Mucosa of descending colon (tissue), 3 donors: ENCODE measurements around the gene HS6ST2. TPM values are rescaled to one million over a fixed set of nuclear protein-coding genes. Genes with fewer than 3 reads are reported as not detected.

Experiments used
- ATAC-seq: fragments of 200-7000 bp; cut with Tn5 transposase; one replicate; pipeline ENCODE4 v1.9.1; 2020; ENCODE audit warnings: mild to moderate bottlenecking, moderate library complexity
- DNase-seq, 3 donors: peaks; one replicate each; pipeline ENCODE4 v3.0.0-alpha.2; 2020
- H3K36me3 ChIP-seq: fragments of 200-600 bp; one replicate; pipeline ENCODE4 v1.8.0; 2021; ENCODE audit warnings: low read depth, mild to moderate bottlenecking
- H3K4me1 ChIP-seq: fragments of 200-600 bp; one replicate; pipeline ENCODE4 v1.8.0; 2021; ENCODE audit warnings: low read depth, mild to moderate bottlenecking
- H3K4me3 ChIP-seq: fragments of 200-600 bp; one replicate; pipeline ENCODE4 v1.8.0; 2021; ENCODE audit warnings: mild to moderate bottlenecking
- H3K9me3 ChIP-seq: fragments of 200-600 bp; one replicate; pipeline ENCODE4 v1.8.0; 2021; ENCODE audit warnings: mild to moderate bottlenecking
- intact Hi-C, 2 donors: fragments of 100-400 bp; cut with DNase I in 1 of 2; cut with micrococcal nuclease in 1 of 2; formaldehyde crosslinking; loops; one replicate each; pipeline versions ENCODE4 v1.11.0 to v1.11.1; 2022; cut with DNase I, micrococcal nuclease
- total RNA-seq, 3 donors: library from RNA; stranded (reverse); fragmentation: NEBNext Ultra II Directional in 2 of 3; extraction: Animal tissue kit (Norgen Biotek cat#: 25700) in 2 of 3; gene quantifications; one replicate each; pipeline versions ENCODE4 v1.2.1 to v1.2.4, GENCODE V29; 2021 to 2023
- TF ChIP-seq, protein P1 (sequence below): fragments of 200-600 bp; IDR thresholded peaks from one replicate; pipeline ENCODE4 v1.8.0; 2022; ENCODE audit warnings: antibody characterized with exemption, mild to moderate bottlenecking
- donor health status: DM: no; HTN: no; CAD: no; lungs with moderate emphysema.
- donor health status: DM: no; HTN: no; CAD: no.
- donor health status: DM: no; HTN: yes; CAD: no.

HS6ST2 gene
- total RNA-seq, 3 donors from 2014 or later = 0.38 to 1.5 (median 0.52) TPM

DNA sequence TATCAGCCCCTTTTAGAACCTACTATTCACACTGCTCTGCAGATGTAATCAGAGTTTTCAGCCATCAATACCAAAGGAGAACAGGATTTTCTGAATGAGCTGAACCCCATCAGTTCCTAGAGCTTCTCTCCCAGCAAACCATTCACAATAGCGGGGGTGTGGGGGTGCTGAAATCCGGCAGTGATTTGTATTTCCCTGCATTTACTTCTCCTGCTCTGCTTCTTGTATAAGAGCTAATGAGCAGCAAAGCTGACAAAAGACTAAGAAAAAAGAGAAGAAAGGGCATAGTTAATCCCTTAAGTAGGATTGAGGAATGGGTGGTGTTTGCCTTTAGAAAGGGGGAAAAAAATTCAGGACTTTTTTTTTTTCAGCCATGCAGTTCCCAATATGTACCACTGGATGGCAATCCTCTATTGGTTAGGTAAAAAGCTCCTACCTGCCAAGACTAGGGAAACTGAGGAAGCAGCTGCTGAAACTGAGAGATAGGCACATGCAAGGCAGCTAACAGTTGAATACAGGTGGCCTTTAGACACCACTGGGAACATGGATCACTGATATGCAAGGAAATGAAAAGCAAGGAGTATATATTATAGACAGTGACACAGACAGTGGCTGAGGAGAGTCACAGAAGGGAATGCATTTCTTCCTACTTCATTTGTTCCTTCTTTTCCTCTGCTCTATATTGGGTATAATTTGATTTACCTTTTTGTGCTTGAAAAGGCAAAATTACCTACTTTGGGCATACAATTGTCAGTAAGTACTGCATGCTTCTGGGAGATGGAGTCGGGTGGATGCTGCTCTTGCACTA is 217.9 kb downstream of the HS6ST2 start:
- TF ChIP-seq, protein P1, sequence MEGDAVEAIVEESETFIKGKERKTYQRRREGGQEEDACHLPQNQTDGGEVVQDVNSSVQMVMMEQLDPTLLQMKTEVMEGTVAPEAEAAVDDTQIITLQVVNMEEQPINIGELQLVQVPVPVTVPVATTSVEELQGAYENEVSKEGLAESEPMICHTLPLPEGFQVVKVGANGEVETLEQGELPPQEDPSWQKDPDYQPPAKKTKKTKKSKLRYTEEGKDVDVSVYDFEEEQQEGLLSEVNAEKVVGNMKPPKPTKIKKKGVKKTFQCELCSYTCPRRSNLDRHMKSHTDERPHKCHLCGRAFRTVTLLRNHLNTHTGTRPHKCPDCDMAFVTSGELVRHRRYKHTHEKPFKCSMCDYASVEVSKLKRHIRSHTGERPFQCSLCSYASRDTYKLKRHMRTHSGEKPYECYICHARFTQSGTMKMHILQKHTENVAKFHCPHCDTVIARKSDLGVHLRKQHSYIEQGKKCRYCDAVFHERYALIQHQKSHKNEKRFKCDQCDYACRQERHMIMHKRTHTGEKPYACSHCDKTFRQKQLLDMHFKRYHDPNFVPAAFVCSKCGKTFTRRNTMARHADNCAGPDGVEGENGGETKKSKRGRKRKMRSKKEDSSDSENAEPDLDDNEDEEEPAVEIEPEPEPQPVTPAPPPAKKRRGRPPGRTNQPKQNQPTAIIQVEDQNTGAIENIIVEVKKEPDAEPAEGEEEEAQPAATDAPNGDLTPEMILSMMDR = peak; percentile 22
- H3K36me3 ChIP-seq = no peaks in the 10 kb centered on the region
- H3K4me3 ChIP-seq = no peak overlapping the region
- DNase-seq (no peak), ATAC-seq (no peak)
- H3K9me3 ChIP-seq = no peaks in the 10 kb centered on the region
- no peaks in the 10 kb centered on the region for H3K4me1 ChIP-seq
- intact Hi-C loops = no loop called here

DNA sequence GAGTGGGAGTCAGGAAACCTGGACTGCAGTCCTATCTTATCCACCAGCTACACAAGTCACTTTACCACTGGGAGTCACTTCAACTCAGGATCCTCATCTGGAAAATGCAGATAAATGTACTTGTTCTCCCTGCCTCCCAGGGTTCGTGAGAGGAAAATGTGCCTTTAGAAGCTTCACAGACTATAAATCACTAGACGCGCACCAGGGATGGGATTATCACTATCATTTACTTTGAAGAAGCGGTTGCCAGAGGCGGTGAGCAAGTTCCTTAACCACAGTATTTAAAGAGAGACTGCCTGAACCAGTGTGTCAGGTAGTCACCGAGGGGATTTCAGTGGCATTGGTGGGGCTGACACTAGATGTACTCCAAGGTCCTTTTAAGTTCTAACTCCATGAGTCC is 219.5 kb downstream of the HS6ST2 start:
- DNase-seq (no peak), ATAC-seq (no peak)
- Histone ChIP-seq H3K4me1 (no peaks in the 10 kb centered on the region), H3K36me3 (no peaks in the 10 kb centered on the region), H3K4me3 (no peak overlapping the region), H3K9me3 (no peaks in the 10 kb centered on the region)
- intact Hi-C loops = no loop called here
- TF ChIP-seq, protein P1 = no peak

DNA sequence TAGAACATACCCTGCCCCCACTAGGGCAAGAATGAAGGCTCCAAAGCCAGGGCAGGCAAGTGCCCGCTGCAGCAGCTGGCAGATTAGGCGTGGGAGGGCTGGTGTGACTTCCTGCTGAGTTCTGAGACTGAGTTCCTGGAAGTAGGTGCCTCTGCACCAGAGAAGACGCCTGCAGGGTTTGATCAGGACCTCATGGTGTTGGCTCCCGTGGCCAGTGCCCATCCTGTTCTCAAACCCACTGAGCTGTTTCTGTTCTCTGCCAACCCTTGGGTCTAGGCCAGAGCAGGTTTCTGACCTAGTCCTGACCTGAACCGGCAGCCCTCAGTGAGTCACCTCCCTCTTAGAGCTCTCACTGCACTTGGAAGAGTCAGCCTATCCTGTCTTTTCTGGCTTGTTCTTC is 220.7 kb downstream of the HS6ST2 start:
- DNase-seq (peak in 1 of 3 donors; percentile 16), ATAC-seq (peak; percentile 45)
- intact Hi-C loops = no loop called here
- Histone ChIP-seq H3K9me3 (no peaks in the 10 kb centered on the region), H3K36me3 (no peaks in the 10 kb centered on the region), H3K4me3 (no peak overlapping the region), H3K4me1 (no peaks in the 10 kb centered on the region)
- TF ChIP-seq, protein P1 = no peak

DNA sequence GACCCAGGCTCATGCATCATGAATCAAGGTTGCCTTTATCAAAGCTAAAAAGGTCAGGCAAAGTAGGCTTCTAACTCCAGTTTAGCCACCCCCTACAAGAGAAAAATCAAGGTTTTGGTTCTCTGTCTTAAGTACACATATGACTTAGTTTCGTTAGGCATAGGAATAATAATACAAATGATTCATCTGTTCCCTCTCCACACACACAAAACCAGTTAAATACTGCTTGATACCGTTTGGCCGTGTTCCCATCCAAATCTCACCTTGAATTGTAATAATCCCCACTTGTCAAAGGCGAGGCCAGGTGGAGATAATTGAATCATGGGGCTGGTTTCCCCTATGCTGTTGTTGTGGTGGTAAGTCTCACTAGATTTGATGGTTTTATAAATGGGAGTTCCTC is 226.2 kb downstream of the HS6ST2 start:
- H3K36me3 ChIP-seq = no peaks in the 10 kb centered on the region
- ATAC-seq (no peak), DNase-seq (no peak)
- no peaks in the 10 kb centered on the region for H3K4me1 ChIP-seq
- H3K4me3 ChIP-seq = no peak overlapping the region
- TF ChIP-seq, protein P1 = no peak
- intact Hi-C loops = no loop called here
- no peaks in the 10 kb centered on the region for H3K9me3 ChIP-seq

DNA sequence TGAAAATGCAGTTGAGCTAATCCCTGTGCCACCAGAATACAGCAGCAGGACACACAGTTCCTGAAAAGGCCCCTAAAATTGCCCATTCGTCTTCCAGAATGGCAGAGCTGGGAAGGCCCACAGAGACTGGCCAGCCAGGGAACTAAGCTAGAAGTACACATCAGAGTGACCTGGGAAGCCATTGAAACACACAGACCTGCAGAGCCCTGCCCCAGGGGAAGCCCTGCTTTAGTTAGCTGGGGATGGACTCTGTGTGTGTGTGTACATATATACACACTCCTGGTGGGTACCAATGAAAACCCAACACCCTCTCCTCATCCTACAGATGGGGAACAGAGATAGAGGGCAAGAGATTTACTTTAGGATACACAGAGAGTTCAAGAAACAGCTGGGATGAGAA is 227.7 kb downstream of the HS6ST2 start:
- TF ChIP-seq, protein P1 = no peak
- no peak for ATAC-seq
- no peak for DNase-seq
- Histone ChIP-seq H3K4me1 (no peaks in the 10 kb centered on the region), H3K4me3 (no peak overlapping the region), H3K9me3 (no peaks in the 10 kb centered on the region), H3K36me3 (no peaks in the 10 kb centered on the region)
- intact Hi-C loops = no loop called here
